Lower leg skin (tissue), 3 donors: Measurements from ENCODE around the gene SCUBE1.

Source experiments
- CTCF ChIP-seq, 3 donors: fragments of 450-650 bp; IDR thresholded peaks; one replicate each; pipeline ENCODE4 v1.5.1; 2016; ENCODE audit warnings: antibody characterized with exemption in 3 of 3, mild to moderate bottlenecking in 3 of 3, moderate library complexity in 2 of 3
- POLR2A ChIP-seq, 2 donors: fragments of 450-650 bp; IDR thresholded peaks; one replicate each; pipeline ENCODE4 v1.6.1; 2016 to 2017; ENCODE audit warnings: antibody characterized with exemption in 2 of 2, mild to moderate bottlenecking in 1 of 2, moderate library complexity in 1 of 2

GRCh38 chr22:43255299-43255698, 87.9 kb downstream of the SCUBE1 start:
- TF ChIP-seq CTCF (IDR thresholded peaks at IDR 0.05) (no peak), POLR2A (IDR thresholded peaks at IDR 0.05) (no peak)
